ENCODE data around the gene TMEM117. TPM values are rescaled to one million over a fixed set of nuclear protein-coding genes. Genes with fewer than 3 reads are reported as not detected.

The TMEM117 gene
- total RNA-seq, 2 experiments from 2014 or later: 0.95 to 0.96 TPM

GRCh38 chr12:44387581-44387980 is 551.7 kb downstream of the TMEM117 start:
- H3K36me3 Mint-ChIP-seq (ENCODE audit: low read depth): peaks cover 4% of the 10 kb centered on the region
- no peaks in the 10 kb centered on the region for H3K9me3 Mint-ChIP-seq

DNA sequence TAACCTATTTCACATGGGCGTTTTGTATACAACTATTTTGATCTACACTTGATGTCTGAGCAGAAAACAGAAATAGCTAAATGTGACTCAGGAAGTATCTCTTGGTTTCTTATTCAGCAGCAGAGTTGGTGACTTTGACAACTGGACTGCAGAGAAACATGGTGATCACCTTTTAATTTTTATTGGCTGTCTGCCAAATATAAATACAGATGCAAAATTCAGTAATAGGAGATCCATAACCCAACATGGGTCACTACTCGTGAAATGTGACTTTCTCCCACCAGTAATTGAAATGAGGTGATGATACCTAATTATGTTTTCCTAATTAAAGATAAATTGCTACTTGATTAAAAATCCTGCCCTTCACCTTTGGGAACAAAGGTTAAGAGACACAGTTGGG is 553.2 kb downstream of the TMEM117 start:
- intact Hi-C loops (cut with micrococcal nuclease): no loop called here
- ChIA-PET POLR2A (no interaction called here), CTCF (no interaction called here)
- no peak overlapping the region for H3K4me3 Mint-ChIP-seq
- no peak for ATAC-seq
- H3K36me3 Mint-ChIP-seq (ENCODE audit: low read depth): peaks cover 4% of the 10 kb centered on the region
- H3K27me3 Mint-ChIP-seq: no peaks in the 10 kb centered on the region
- no peaks in the 10 kb centered on the region for H3K9me3 Mint-ChIP-seq
- H3K27ac Mint-ChIP-seq: no peak overlapping the region
- DNase-seq: no peak
- H3K4me1 Mint-ChIP-seq (ENCODE audit: low read depth): no peaks in the 10 kb centered on the region
- TF ChIP-seq, protein P1, sequence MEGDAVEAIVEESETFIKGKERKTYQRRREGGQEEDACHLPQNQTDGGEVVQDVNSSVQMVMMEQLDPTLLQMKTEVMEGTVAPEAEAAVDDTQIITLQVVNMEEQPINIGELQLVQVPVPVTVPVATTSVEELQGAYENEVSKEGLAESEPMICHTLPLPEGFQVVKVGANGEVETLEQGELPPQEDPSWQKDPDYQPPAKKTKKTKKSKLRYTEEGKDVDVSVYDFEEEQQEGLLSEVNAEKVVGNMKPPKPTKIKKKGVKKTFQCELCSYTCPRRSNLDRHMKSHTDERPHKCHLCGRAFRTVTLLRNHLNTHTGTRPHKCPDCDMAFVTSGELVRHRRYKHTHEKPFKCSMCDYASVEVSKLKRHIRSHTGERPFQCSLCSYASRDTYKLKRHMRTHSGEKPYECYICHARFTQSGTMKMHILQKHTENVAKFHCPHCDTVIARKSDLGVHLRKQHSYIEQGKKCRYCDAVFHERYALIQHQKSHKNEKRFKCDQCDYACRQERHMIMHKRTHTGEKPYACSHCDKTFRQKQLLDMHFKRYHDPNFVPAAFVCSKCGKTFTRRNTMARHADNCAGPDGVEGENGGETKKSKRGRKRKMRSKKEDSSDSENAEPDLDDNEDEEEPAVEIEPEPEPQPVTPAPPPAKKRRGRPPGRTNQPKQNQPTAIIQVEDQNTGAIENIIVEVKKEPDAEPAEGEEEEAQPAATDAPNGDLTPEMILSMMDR (IDR thresholded peaks at IDR 0.05): no peak

More at GRCh38 chr12:44387581-44387980, 551.7 kb downstream of the TMEM117 start:
- no peak overlapping the region for H3K27ac Mint-ChIP-seq
- ChIA-PET CTCF (no interaction called here), POLR2A (no interaction called here)
- DNase-seq (no peak), ATAC-seq (no peak)
- H3K4me3 Mint-ChIP-seq: no peak overlapping the region
- no peaks in the 10 kb centered on the region for H3K4me1 Mint-ChIP-seq (ENCODE audit: low read depth)
- intact Hi-C loops (cut with micrococcal nuclease): no loop called here
- TF ChIP-seq, protein P1 (IDR thresholded peaks at IDR 0.05): no peak
- no peaks in the 10 kb centered on the region for H3K27me3 Mint-ChIP-seq

DNA sequence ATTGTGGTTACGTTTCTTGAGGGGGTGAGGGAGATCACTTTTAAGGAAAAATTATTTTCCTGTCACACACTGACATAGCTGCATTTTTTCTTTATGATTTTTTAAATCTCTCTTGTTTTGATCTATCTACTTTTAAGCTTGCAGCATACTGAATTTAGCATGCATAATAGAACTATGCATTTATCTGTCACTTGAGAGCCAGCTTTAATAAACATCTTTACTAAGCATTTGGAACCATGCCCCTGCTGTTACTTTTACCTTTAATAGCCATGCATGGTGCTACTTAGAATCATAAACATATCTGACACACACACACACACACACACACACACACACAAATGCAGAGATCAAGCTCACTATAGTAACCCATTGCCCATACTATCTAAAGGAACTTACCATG is 554.0 kb downstream of the TMEM117 start:
- Mint-ChIP-seq H3K36me3 (ENCODE audit: low read depth) (peaks cover 4% of the 10 kb centered on the region), H3K27ac (no peak overlapping the region), H3K9me3 (no peaks in the 10 kb centered on the region), H3K4me3 (no peak overlapping the region), H3K4me1 (ENCODE audit: low read depth) (no peaks in the 10 kb centered on the region), H3K27me3 (no peaks in the 10 kb centered on the region)
- CTCF ChIA-PET: interaction anchor here (0.8 kb wide), 1 partner anchor 9 kb away, joined by 3 read pairs; no protein-coding TSS in a partner anchor
- intact Hi-C loops (cut with micrococcal nuclease): no loop called here
- no peak for DNase-seq
- POLR2A ChIA-PET: no interaction called here
- TF ChIP-seq, protein P1 (IDR thresholded peaks at IDR 0.05): no peak
- ATAC-seq: no peak

- intact Hi-C loops (cut with micrococcal nuclease): no loop called here
- Mint-ChIP-seq H3K27me3 (no peaks in the 10 kb centered on the region), H3K4me1 (ENCODE audit: low read depth) (no peaks in the 10 kb centered on the region), H3K36me3 (ENCODE audit: low read depth) (no peaks in the 10 kb centered on the region), H3K27ac (no peak overlapping the region), H3K9me3 (peaks cover 2% of the 10 kb centered on the region), H3K4me3 (no peak overlapping the region)
- POLR2A ChIA-PET: interaction anchor here (0.5 kb wide), 1 partner anchor 668 kb away, joined by 3 read pairs; no protein-coding TSS in a partner anchor
- TF ChIP-seq, protein P1 (IDR thresholded peaks at IDR 0.05): no peak
- CTCF ChIA-PET: no interaction called here
- no peak for ATAC-seq
- no peak for DNase-seq
Observed at GRCh38 chr12:44397631-44398030, 561.8 kb downstream of the TMEM117 start.

- CTCF ChIA-PET: interaction anchor here (1.3 kb wide), 1 partner anchor 10 kb away, joined by 3 read pairs; no protein-coding TSS in a partner anchor
- intact Hi-C loops (cut with micrococcal nuclease): no loop called here
- POLR2A ChIA-PET: no interaction called here
- peaks cover 11% of the 10 kb centered on the region for H3K27me3 Mint-ChIP-seq
- no peaks in the 10 kb centered on the region for H3K4me1 Mint-ChIP-seq (ENCODE audit: low read depth)
- no peak overlapping the region for H3K27ac Mint-ChIP-seq
- DNase-seq (no peak), ATAC-seq (no peak)
- no peak overlapping the region for H3K4me3 Mint-ChIP-seq
- H3K36me3 Mint-ChIP-seq (ENCODE audit: low read depth): no peaks in the 10 kb centered on the region
- H3K9me3 Mint-ChIP-seq: peaks cover 2% of the 10 kb centered on the region
- TF ChIP-seq, protein P1 (IDR thresholded peaks at IDR 0.05): no peak
Observed at GRCh38 chr12:44403185-44403584, 567.3 kb downstream of the TMEM117 start.

All from activated CD8-positive, alpha-beta T cell treated with anti-CD3 and anti-CD28 coated beads for 36 hours (primary cell).